Esophagus muscularis mucosa (tissue), 4 donors: ENCODE data around the gene KDM4D. TPM values are rescaled to one million over a fixed set of nuclear protein-coding genes. Genes with fewer than 3 reads are reported as not detected.
"Not testable (repeated sequence)": the region's sequence is repeated elsewhere in the genome, so short reads cannot be mapped to it uniquely, and the experiment has no call there.

Experiments used
- DNase-seq: peaks from one replicate; pipeline ENCODE4 v3.0.0-alpha.2; 2017; ENCODE audit errors: extremely low spot score
- H3K27ac ChIP-seq, 4 donors: fragments of 200-600 bp; sonication (generic); replicated peaks in 1 of 4; 1 replicate in 3 of 4; 2 replicates in 1 of 4; pipeline ENCODE4 v1.5.1; 2016 to 2019; ENCODE audit warnings: mild to moderate bottlenecking in 1 of 4
- H3K27me3 ChIP-seq, 4 donors: fragments of 200-600 bp; sonication (generic); one replicate each; pipeline versions ENCODE4 v1.5.1 to v1.6.0; 2016 to 2019
- H3K36me3 ChIP-seq, 4 donors: fragments of 200-600 bp; sonication (generic); one replicate each; pipeline ENCODE4 v1.5.1; 2016 to 2019
- H3K4me1 ChIP-seq, 4 donors: fragments of 200-600 bp; sonication (generic); one replicate each; pipeline ENCODE4 v1.5.1; 2016 to 2019
- H3K4me3 ChIP-seq, 4 donors: fragments of 200-600 bp; sonication (generic); 1 replicate in 2 of 4; 2 replicates in 2 of 4; pipeline ENCODE4 v1.5.1; 2016 to 2019; ENCODE audit warnings: mild to moderate bottlenecking in 4 of 4, moderate library complexity in 1 of 4
- H3K9me3 ChIP-seq, 4 donors: fragments of 200-600 bp; sonication (generic); 1 replicate in 3 of 4; 2 replicates in 1 of 4; pipeline ENCODE4 v1.5.1; 2016 to 2019
- CTCF ChIP-seq, 3 experiments: fragments of 200-600 bp in 2 of 3; fragments of 450-650 bp in 1 of 3; sonication (generic) in 2 of 3; IDR thresholded peaks; one replicate each; pipeline ENCODE4 v1.5.1; 2017 to 2019; ENCODE audit warnings: antibody characterized with exemption in 3 of 3, mild to moderate bottlenecking in 2 of 3, moderate library complexity in 1 of 3
- EP300 ChIP-seq: sonication (generic); formaldehyde crosslinking; IDR thresholded peaks from one replicate; pipeline ENCODE4 v1.6.1; 2017; ENCODE audit warnings: antibody characterized with exemption
- POLR2A ChIP-seq: fragments of 450-650 bp; IDR thresholded peaks from one replicate; pipeline ENCODE4 v1.6.1; 2017; ENCODE audit warnings: antibody characterized with exemption, moderate library complexity, mild to moderate bottlenecking, low read depth
- POLR2AphosphoS5 ChIP-seq, 2 donors: sonication (generic); formaldehyde crosslinking; IDR thresholded peaks; one replicate each; pipeline ENCODE4 v1.6.1; 2017; ENCODE audit warnings: antibody characterized with exemption in 2 of 2
- WGBS: methylation state at CpG from one replicate; pipeline ENCODE4 v1.1.5; 2018; 5-methylcytosine and 5-hydroxymethylcytosine counted together
- intact Hi-C: fragments of 100-400 bp; cut with DNase I; formaldehyde crosslinking; loops from one replicate; pipeline ENCODE4 v1.15.1; 2023
- total RNA-seq, 4 donors: library from RNA; depleted of rRNA; stranded (reverse); fragments of >200 nt; gene quantifications; one replicate each; pipeline versions ENCODE4 v1.1.0 to v1.2.1, GENCODE V29; 2016

Gene KDM4D
- total RNA-seq, 4 donors from 2014 or later = under 0.01 to 0.58 (median 0.40) TPM

- peaks cover 0 to 4% (median 0%) of the 10 kb centered on the region in 4 donors for H3K9me3 ChIP-seq
- peaks cover 0 to 1% (median 0%) of the 10 kb centered on the region in 4 donors for H3K36me3 ChIP-seq
- DNase-seq = no peak
- no peak overlapping the region for H3K4me3 ChIP-seq
- no peaks in the 10 kb centered on the region for H3K27me3 ChIP-seq
- no peak overlapping the region for H3K27ac ChIP-seq
- no peaks in the 10 kb centered on the region for H3K4me1 ChIP-seq
- TF ChIP-seq CTCF (IDR thresholded peaks at IDR 0.05) = no peak
- TF ChIP-seq POLR2A = no peak
- TF ChIP-seq POLR2AphosphoS5 (IDR thresholded peaks at IDR 0.05) = no peak
- no peak for TF ChIP-seq EP300
- intact Hi-C loops = no loop called here
Observed at GRCh38 chr11:95003716-95004115, 30.2 kb downstream of the KDM4D start.

GRCh38 chr11:95005642-95006041 lies 32.1 kb downstream of the KDM4D start:
- no peak overlapping the region for H3K4me3 ChIP-seq
- intact Hi-C loops = no loop called here
- no peaks in the 10 kb centered on the region for H3K27me3 ChIP-seq
- DNase-seq = no peak
- 88% methylated on average over 1 of the region's 1 CpG for WGBS
- no peaks in the 10 kb centered on the region for H3K36me3 ChIP-seq
- peaks cover 0 to 4% (median 0%) of the 10 kb centered on the region in 4 donors for H3K9me3 ChIP-seq
- no peak overlapping the region for H3K27ac ChIP-seq
- TF ChIP-seq POLR2AphosphoS5 (IDR thresholded peaks at IDR 0.05) (no peak), CTCF (IDR thresholded peaks at IDR 0.05) (no peak), EP300 (no peak), POLR2A (no peak)
- H3K4me1 ChIP-seq = no peaks in the 10 kb centered on the region

GRCh38 chr11:95011376-95011775 lies 37.9 kb downstream of the KDM4D start:
- H3K9me3 ChIP-seq = peaks cover 0 to 4% (median 0%) of the 10 kb centered on the region in 4 donors
- no peak overlapping the region for H3K27ac ChIP-seq
- DNase-seq = no peak
- H3K36me3 ChIP-seq = no peaks in the 10 kb centered on the region
- no peaks in the 10 kb centered on the region for H3K4me1 ChIP-seq
- H3K27me3 ChIP-seq = peaks cover 0 to 6% (median 0%) of the 10 kb centered on the region in 4 donors
- no peak for TF ChIP-seq POLR2AphosphoS5 (IDR thresholded peaks at IDR 0.05)
- H3K4me3 ChIP-seq = no peak overlapping the region
- intact Hi-C loops = no loop called here

- Histone ChIP-seq H3K27ac (no peak overlapping the region), H3K36me3 (no peaks in the 10 kb centered on the region), H3K27me3 (peaks cover 0 to 6% (median 0%) of the 10 kb centered on the region in 4 donors), H3K9me3 (no peaks in the 10 kb centered on the region), H3K4me1 (no peaks in the 10 kb centered on the region), H3K4me3 (no peak overlapping the region)
- TF ChIP-seq POLR2A = no peak
- TF ChIP-seq EP300 = no peak
- no peak for TF ChIP-seq CTCF (IDR thresholded peaks at IDR 0.05)
- TF ChIP-seq POLR2AphosphoS5 (IDR thresholded peaks at IDR 0.05) = no peak
- 85% methylated on average over 12 of the region's 12 CpGs for WGBS
- intact Hi-C loops = no loop called here
- DNase-seq = no peak
Observed at GRCh38 chr11:95014184-95014821, 40.8 kb downstream of the KDM4D start.

- Histone ChIP-seq H3K4me3 (no peak overlapping the region), H3K9me3 (no peaks in the 10 kb centered on the region), H3K4me1 (no peaks in the 10 kb centered on the region), H3K36me3 (no peaks in the 10 kb centered on the region), H3K27me3 (peaks cover 0 to 6% (median 0%) of the 10 kb centered on the region in 4 donors), H3K27ac (no peak overlapping the region)
- no peak for TF ChIP-seq EP300
- TF ChIP-seq POLR2A = no peak
- no peak for TF ChIP-seq POLR2AphosphoS5 (IDR thresholded peaks at IDR 0.05)
- no peak for TF ChIP-seq CTCF (IDR thresholded peaks at IDR 0.05)
- no peak for DNase-seq
- intact Hi-C loops = no loop called here
- WGBS = 87% methylated on average over 2 of the region's 2 CpGs
Observed at GRCh38 chr11:95016139-95016538, 42.6 kb downstream of the KDM4D start.

GRCh38 chr11:95021468-95021867 lies 48.0 kb downstream of the KDM4D start:
- 87% methylated on average over 5 of the region's 5 CpGs for WGBS
- H3K27ac ChIP-seq, H3K27me3 ChIP-seq, H3K9me3 ChIP-seq, intact Hi-C loops, H3K4me3 ChIP-seq, H3K36me3 ChIP-seq, DNase-seq, H3K4me1 ChIP-seq: not testable (repeated sequence)
